GM19023 (cell line): Measurements from ENCODE around the gene CHRNB1.

ENCODE experiments used
- ATAC-seq: cut with Tn5 transposase; IDR thresholded peaks from one replicate; pipeline ENCODE4 v1.9.1; 2021; ENCODE audit warnings: mild to moderate bottlenecking, moderate library complexity; ENCODE audit not compliant: unreplicated experiment

Gene CHRNB1, protein sequence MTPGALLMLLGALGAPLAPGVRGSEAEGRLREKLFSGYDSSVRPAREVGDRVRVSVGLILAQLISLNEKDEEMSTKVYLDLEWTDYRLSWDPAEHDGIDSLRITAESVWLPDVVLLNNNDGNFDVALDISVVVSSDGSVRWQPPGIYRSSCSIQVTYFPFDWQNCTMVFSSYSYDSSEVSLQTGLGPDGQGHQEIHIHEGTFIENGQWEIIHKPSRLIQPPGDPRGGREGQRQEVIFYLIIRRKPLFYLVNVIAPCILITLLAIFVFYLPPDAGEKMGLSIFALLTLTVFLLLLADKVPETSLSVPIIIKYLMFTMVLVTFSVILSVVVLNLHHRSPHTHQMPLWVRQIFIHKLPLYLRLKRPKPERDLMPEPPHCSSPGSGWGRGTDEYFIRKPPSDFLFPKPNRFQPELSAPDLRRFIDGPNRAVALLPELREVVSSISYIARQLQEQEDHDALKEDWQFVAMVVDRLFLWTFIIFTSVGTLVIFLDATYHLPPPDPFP

DNA sequence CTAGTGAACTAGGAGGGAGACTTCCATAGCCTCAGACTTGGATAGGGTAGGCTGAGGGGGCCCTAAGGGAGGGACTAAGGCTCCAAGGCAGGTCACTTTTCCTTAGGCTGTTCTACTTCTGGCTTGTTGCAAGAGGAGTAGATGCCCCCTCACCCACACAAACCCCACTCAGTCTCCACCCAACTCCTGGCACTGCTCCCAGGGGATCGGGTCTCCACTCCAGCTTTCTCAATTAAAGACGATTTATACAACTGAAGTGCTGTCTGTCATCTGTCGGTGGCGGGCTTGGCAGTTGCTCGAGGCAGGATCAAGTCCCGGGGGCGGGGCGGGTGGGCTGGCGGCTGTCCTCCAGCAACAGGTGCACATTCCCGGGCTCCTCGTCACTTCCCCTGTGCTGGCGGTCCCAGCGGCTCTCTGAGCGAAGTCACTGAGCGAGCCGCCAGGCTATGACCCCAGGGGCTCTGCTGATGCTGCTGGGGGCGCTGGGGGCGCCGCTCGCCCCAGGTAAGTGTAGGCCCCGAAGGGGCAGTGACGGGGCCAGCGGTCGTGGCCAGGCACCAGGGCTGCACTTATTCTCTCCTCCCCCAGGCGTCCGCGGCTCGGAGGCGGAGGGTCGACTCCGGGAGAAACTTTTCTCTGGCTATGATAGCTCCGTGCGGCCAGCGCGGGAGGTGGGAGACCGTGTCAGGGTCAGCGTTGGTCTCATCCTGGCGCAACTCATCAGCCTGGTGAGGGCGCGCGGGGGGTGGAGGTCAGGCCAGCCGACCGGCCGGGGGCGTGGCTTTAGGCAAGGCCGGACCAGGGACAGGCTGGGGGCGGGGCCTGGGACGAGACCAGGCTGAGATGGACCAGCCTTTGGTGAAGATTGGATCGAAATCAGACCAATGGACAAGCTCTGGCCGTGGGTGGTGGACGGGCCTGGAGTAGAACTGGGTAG, at the start of gene CHRNB1:
TSS of gene CHRNB1 (plus strand) at position 380 of the 937 bp plus-strand sequence. CDS start at position 447, 67 bp downstream.
- peak; percentile 50 for ATAC-seq

- ATAC-seq: no peak
These were observed 48.7 kb upstream of the CHRNB1 start for GRCh38 chr17:7396147-7396546.

- ATAC-seq: no peak
These were observed 46.2 kb upstream of the CHRNB1 start for GRCh38 chr17:7398612-7399011.

DNA sequence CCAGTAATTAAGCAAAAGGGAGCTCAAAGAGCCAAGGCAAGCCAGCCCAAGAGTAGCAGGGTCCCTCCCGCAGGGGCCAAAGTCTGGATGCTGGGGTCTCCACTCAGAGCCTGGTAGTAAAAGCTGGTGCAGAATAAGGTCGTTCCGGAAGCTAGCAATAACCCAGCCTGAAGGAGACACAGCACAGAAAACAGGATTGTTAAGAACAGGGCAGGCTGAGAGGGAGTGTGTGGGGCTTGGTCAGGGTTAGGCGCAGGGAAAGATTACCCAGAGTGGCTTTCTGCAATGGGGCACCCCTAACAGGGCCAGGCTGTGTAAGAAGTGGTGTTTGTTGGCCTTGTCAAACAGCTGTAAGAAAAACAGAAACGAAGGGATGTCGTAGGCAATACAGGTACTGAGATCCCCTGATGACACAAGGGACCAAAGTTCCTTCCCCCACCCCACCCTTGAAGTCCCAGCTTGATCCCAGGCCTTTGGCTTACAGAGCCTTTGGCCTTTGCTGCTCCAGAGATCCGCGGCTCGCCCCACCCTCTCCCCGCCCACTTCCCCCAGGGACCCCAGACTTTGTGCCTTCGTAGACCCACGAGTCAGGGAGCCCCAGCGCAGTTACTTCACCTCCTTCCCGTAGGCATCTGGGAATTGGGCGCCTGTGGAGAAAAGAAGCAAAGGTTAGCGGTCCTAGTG, 41.7 kb upstream of the CHRNB1 start:
- ATAC-seq: no peak

- no peak for ATAC-seq
These were observed 41.2 kb upstream of the CHRNB1 start for GRCh38 chr17:7403727-7403976.

DNA sequence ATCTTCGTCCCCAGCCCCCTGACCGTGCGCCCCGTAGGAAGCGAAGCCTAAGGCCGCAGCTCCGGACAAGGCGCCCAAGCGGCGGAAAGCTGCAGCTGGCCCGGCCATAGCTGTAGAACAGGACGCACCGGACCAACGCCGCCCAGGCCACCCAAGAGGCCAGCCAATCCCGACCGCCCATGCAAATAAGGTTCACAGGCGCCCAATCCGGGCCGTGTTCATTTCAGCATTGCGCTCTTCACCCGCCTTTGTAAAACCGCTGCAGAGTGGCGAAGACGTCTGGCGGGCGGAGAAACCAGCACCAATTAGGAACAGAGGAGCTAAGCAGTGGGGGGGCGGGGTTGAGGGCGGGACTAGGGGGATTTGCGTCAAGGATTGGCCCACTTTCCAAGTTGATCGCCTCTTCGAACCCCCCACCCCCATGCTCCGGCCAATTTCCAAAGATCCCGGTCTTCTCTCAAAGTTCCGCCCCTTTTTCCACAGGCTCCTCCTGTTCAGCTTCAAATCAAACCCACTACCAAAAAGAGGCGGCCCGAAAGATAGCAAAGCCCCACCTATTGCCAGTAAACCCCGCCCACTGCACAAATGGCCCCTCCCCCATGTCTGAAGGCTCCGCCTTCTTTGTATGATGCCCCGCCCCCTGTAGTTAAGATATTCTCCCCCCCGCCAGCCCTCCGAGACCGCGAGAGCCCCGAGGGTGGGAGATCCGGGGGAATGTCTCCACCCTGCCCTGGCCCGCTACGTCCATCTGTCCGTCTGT, 40.7 kb upstream of the CHRNB1 start, which contains the start of gene TMEM256:
TSS of gene TMEM256 (minus strand) at position 121 of the 760 bp plus-strand sequence. CDS start at position 108, 13 bp downstream.
- ATAC-seq: peak; percentile 93

GRCh38 chr17:7404737-7405349, 40.0 kb upstream of the CHRNB1 start:
- no peak for ATAC-seq

DNA sequence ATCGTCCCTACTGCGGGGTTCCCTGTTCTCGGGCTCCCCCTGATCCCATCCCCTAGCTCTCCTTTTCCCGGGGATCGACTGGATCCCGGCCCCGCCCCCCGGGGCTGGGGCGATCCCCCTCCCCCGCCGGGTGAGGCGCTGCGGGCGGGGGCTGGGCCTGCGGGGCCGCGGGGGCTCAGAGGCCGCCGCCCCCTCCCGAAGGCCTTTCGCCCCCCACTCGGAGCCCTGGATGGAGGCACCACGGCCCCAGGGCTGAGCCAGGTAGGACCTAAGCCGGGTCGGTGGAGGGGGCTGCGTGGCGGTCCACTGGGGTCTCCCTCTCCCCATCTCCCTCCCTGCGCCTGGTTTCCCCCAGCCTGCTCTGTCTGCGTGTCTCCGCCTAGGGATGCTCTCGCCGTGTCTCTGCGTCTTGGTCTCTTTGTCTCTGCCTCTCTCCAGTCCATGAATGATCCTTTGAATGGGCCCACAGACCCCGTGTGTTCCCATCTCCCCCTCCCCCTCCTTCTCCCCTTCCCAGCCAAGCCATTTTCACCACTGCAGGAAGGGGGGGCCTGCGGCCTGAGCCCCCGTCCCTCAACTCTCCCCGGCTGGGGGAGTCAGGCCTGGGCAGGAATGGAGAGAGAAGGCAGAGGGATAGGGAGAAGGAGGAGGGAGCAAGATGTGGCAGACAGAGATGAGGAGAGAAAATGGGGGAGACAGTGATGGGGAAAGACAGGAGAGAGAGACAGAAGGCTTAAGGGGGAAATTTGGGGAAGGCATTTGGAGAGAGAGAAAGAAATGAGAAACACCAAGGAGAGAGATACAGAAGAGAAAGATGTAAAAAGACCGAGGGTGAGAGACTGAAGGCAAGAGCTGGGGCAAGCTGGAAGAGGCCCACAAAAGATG, 39.3 kb upstream of the CHRNB1 start:
- no peak for ATAC-seq

DNA sequence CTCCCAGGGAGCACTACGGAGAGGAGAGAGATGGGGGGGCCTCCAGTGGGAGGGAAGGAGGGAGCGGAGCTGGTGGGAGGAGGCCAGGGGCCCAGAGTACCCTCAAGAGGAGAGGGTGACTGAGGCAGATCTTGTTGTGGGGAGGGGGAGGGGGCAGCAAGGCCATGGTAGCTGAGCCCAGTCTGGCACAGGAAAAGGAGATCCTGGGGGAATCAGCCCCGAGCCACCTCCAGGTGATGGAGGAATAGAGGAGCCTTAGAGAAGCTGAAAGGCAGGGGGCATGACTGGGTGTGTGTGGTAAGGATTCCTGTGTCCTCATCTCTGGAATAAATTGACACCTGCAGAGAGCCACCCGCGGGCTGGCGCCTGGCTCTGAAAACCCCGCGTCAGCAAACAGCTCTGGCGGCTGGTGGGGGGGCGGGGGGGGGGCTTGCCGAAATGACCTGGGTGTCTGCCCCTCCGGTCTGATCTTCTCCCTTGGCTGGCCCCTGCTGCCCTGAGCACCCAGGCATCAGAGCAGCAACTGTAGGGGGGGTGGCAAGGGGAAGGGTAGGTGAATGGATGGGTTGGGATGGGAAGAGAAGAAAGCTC, 38.5 kb upstream of the CHRNB1 start:
- no peak for ATAC-seq

DNA sequence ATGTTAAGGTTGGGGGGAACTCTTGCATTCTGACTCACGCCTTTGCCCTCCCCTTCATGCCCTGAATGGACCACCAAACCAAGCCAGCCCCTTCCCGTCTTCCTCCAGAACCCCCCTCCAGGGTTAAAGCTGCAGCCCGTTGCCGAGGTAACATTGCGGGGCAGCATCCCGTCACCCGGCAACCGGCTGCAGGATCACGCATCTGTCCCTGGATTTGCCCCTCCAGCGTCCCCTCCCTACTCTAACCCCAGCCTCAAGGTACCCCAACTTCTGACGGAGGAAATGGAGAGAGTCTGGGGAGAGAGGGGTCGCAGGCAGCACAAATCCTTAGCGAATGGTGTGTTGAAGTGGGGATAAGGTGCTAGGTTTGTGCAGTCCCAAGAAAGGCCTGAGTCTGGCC, 37.8 kb upstream of the CHRNB1 start:
- no peak for ATAC-seq

- no peak for ATAC-seq
These were observed 37.2 kb upstream of the CHRNB1 start, which contains the start of gene NLGN2 for GRCh38 chr17:7407485-7408251. Gene NLGN2 (plus strand): TSS chr17:7407845. CDS start chr17:7408256, 411 bp downstream.

DNA sequence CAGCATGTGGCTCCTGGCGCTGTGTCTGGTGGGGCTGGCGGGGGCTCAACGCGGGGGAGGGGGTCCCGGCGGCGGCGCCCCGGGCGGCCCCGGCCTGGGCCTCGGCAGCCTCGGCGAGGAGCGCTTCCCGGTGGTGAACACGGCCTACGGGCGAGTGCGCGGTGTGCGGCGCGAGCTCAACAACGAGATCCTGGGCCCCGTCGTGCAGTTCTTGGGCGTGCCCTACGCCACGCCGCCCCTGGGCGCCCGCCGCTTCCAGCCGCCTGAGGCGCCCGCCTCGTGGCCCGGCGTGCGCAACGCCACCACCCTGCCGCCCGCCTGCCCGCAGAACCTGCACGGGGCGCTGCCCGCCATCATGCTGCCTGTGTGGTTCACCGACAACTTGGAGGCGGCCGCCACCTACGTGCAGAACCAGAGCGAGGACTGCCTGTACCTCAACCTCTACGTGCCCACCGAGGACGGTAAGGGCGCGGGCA, 36.6 kb upstream of the CHRNB1 start:
- ATAC-seq: no peak

DNA sequence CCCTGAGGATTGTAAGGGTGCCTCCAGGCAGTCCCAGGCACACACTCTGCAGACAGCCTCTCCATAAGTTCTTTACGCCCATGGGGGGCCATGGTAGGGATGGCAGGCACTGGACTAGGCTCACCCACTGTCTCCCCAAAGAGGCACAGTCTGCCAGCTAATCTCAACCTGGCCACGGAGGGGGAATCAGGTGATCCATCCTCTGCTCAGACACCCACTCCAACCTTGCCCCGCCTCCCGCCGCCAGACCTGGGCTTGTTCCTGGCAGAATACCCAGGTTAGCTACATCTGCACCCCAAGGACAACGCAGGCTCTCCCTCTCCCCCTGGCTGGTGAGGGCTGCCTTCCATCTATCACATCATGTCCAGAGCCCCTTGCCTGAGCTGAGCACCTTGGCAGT, 36.0 kb upstream of the CHRNB1 start:
- ATAC-seq: no peak

DNA sequence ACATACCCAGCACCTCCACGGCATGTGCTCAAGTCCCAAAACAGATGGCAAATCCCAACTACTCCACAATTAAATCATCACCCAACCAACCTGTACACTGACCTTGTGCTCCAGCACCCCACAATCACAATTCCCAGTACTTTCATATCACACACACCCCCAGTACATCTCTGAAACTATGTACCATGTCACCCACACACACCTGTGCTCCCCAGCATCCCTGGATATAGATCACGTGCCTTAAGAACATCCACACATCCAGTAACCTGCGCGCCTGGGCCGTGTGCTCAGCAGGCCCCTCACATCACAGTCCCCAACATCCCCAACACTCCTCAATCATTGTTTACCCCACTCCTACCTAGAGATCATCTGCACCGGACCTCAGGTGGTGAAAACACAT, 35.1 kb upstream of the CHRNB1 start:
- no peak for ATAC-seq

DNA sequence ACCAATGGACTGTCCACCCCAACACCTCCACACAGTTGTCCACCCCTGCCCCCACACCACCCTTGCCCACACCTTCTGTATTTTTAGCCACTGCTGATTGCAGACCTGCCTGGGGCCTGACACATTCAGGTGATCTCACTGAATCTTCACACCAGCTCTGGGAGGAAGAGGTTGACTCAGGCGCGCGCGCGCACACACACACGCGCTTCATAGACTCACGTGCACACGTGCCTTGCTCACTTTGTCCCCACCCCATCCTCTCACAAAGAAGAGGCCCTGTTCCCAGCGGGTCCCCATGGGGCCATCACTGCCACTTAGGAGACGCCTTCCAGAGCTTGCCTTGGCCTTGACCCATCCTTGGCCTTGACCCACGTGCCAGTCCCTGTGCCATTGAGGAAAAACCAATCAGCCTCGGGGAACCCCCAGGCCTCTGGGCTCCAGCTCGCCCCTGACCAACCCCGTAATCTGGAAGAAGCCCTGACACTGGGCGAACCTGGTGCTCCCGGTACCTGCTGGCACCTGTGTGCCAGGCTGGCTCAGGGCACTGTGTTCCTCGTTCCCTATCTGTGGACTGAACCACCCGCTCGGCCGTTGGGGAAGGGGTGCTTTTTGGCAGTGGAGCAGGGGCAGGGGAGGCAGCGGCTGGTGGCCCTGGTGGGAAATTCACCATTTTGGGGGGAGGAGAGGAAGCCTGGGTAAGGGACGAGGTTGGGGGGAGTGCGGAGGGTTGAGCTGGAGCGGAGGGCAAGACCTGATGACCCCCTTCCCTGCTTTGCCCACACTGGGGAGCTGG, 34.0 kb upstream of the CHRNB1 start:
- ATAC-seq: no peak

DNA sequence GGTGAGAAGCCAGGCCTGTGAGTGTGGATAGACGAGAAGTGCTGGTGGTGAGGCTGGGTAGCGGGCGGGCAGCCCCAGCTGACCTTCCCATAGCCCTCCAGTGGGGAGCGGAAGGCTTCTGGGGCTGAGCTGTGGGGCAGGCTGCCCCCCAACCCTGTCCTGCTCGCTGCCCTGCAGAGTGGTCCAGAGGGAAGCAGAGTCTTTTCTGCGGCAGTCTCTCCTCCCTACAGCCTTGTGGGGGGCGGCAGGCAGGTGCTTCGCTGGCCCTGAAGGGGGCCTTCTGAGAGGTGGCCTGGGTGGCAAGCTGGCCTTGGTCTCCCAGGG, 33.5 kb upstream of the CHRNB1 start:
- ATAC-seq: no peak
